Ovary (tissue), 9 donors: Measurements from ENCODE around the gene HOXA5. TPM values are rescaled to one million over a fixed set of nuclear protein-coding genes. Genes with fewer than 3 reads are reported as not detected.

Source experiments
- DNase-seq, 5 donors: peaks; one replicate each; pipeline ENCODE4 v3.0.0-alpha.2; 2019 to 2020
- H3K27ac ChIP-seq, 2 donors: fragments of 200-600 bp; one replicate each; pipeline versions ENCODE4 v1.5.1 to v1.8.0; 2019 to 2022
- H3K27me3 ChIP-seq: fragments of 200-600 bp; one replicate; pipeline ENCODE4 v1.8.0; 2022
- H3K36me3 ChIP-seq: fragments of 200-600 bp; sonication (generic); one replicate; pipeline ENCODE4 v1.5.1; 2019
- H3K4me1 ChIP-seq: one replicate; pipeline ENCODE4 v1.8.1; 2013; ENCODE audit warnings: mild to moderate bottlenecking, moderate library complexity; ENCODE audit not compliant: insufficient read depth
- H3K4me3 ChIP-seq: fragments of 200-600 bp; sonication (generic); one replicate; pipeline ENCODE4 v1.5.1; 2017
- H3K9me3 ChIP-seq, 2 donors: fragments of 200-600 bp in 1 of 2; sonication (generic) in 1 of 2; one replicate each; pipeline versions ENCODE4 v1.5.1 to v1.8.1; 2013 to 2019; ENCODE audit warnings: mild to moderate bottlenecking in 1 of 2, moderate library complexity in 1 of 2
- CTCF ChIP-seq, 3 donors: fragments of 450-650 bp in 2 of 3; fragments of 200-600 bp in 1 of 3; IDR thresholded peaks; one replicate each; pipeline versions ENCODE4 v1.5.1 to v1.8.0; 2016 to 2022; ENCODE audit warnings: antibody characterized with exemption in 3 of 3, mild to moderate bottlenecking in 1 of 3
- EP300 ChIP-seq: sonication (generic); formaldehyde crosslinking; IDR thresholded peaks from one replicate; pipeline ENCODE4 v1.6.1; 2017; ENCODE audit warnings: antibody characterized with exemption
- POLR2A ChIP-seq: fragments of 450-650 bp; IDR thresholded peaks from one replicate; pipeline ENCODE4 v1.6.1; 2017; ENCODE audit warnings: antibody characterized with exemption, mild to moderate bottlenecking, moderate library complexity
- WGBS, 3 donors: extraction: QIAGEN DNeasy Blood & Tissue Kit in 1 of 3; methylation state at CpG; one replicate each; pipeline versions ENCODE4 v1.1.5 to v1.1.7; 2013 to 2017; 5-methylcytosine and 5-hydroxymethylcytosine counted together
- intact Hi-C, 4 donors: fragments of 100-400 bp; cut with DNase I; formaldehyde crosslinking; loops; one replicate each; pipeline versions ENCODE4 v1.11.0 to v1.15.1; 2022 to 2023
- polyA plus RNA-seq, 2 donors: library from polyadenylated mRNA; stranded (reverse); fragments of 200-250 nt in 1 of 2; fragments of 350-450 nt in 1 of 2; fragmentation: Illumina TruSeq in 1 of 2; extraction: RNeasy Lipid Tissue Mini Kit (QIAGEN cat#74804) in 1 of 2; gene quantifications; one replicate each; pipeline ENCODE4 v1.2.3, GENCODE V29; 2013 to 2014
- total RNA-seq, 7 donors: library from RNA; depleted of rRNA in 2 of 7; stranded (reverse); fragments of >200 nt in 2 of 7; fragmentation: NEBNext Ultra II Directional in 3 of 7; extraction: Animal tissue kit (Norgen Biotek cat#: 25700) in 3 of 7; gene quantifications; one replicate each; pipeline versions ENCODE4 v1.1.0 to v1.2.4, GENCODE V29; 2016 to 2023
- donor health status: DM: no; HTN: no; CAD: no; lungs with moderate emphysema.
- donor health status: DM: no; HTN: no; CAD: no.
- donor health status: Bipolar disorder and iron deficiency.
- donor health status: DM: yes; HTN: yes; CAD: no.
- donor health status: DM: no; HTN: no; CAD: no.
- donor health status: DM: yes; HTN: yes; CAD: no.

Gene HOXA5
- total and polyA plus RNA-seq, 9 donors: 0.40 to 29.6 (median 1.8) TPM

DNA sequence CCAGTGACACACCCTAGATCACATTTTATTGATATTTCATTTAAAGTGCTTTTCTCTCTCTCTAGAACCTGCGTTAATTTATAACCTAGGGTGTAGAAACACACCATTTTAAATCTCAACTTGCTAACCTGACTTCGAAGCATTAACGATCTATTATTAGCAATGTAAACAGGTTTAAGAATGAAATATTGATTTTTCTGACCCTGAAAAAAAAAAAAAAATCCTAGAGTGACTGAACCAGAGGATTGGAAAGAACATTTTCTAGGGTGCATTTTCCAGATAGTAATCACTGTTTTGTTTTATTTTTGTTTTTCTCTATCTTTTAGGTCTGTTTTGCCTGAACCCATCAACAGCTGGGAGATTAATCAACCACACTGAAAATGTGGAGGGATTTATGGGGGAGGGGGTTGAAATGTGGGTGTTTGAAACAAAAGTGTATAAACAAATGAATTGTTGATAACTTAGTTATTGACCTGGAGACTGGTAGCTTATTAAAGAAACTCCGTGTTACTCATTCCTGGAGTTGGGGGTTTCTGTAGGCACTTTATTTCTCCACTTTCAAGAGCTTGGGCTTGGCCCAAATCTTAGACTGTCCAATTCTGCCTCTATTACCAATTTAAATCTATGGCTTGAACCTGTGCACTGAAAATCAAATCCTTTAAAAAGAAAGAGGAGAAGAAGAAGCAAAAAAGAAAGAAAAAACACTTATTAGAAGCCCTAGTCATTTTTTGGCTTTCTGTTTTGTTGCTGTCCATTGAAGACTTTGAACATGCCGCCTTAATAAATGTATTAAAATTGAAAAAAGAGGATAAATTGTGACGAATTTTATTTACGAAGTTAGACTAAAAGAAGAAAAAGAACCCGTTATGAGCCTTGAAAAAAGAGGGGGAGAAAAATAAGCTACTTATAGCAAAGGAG lies 43.8 kb downstream of the HOXA5 start:
- H3K36me3 ChIP-seq: no peaks in the 10 kb centered on the region
- intact Hi-C loops: no loop called here
- peaks cover 4% of the 10 kb centered on the region for H3K4me1 ChIP-seq
- TF ChIP-seq POLR2A: no peak
- no peak for TF ChIP-seq EP300
- no peak for TF ChIP-seq CTCF (IDR thresholded peaks at IDR 0.05)
- H3K27me3 ChIP-seq: no peaks in the 10 kb centered on the region
- no peak overlapping the region for H3K27ac ChIP-seq
- DNase-seq: no peak
- no peak overlapping the region for H3K4me3 ChIP-seq
- H3K9me3 ChIP-seq: no peaks in the 10 kb centered on the region
- 78 to 85% (median 84%) methylated on average over 8 of the region's 8 CpGs for WGBS, 3 donors

DNA sequence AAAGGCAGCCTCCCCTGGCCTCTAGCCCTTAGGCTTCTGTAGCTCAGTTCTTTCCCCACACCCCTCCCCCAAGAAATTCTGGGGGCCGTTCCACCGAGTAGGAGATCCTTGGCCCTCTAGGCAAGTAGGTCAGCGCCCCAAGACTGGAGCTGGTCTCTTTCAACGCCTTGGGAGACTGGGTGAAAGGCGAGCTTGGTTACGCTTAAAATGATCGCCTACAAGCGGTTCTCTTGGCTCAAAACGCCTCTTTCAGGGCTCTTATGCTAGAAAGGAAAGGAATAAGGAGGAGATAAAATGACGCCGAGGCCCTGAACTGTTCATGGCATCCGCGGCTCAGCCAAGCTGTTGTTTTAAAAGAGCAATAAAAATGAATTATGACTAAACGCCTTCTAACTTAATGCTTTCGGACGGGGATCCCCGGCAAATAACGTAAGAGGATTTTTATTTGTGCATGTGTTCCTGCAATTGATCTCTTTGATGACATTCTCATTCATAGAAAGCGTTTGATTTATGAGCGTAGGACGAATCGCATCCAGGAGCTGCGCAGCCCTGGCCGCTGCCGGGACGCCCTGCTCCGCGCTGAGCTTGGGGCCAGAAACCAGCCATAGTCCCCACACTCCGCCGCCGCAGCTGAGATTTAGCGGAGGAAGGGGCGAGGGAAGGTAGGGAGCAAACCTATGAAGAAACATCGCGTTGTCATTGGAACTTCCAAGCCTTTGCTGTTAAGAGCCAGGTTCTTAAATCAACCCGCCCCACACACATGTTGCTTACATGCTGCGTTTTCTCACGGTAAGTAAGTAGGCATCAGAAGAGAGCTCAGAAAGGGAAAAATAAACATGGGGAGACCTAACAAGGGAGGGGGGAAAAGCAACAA lies 44.7 kb downstream of the HOXA5 start:
- Histone ChIP-seq H3K4me3 (peak overlapping the region; percentile 32), H3K9me3 (no peaks in the 10 kb centered on the region), H3K27ac (peak overlapping the region in 1 of 2 donors; percentile 34), H3K36me3 (no peaks in the 10 kb centered on the region), H3K4me1 (peaks cover 4% of the 10 kb centered on the region), H3K27me3 (no peaks in the 10 kb centered on the region)
- intact Hi-C loops: no loop called here
- WGBS, 3 donors: 16 to 33% (median 23%) methylated on average over 38 of the region's 38 CpGs
- TF ChIP-seq POLR2A (no peak), EP300 (no peak), CTCF (IDR thresholded peaks at IDR 0.05) (no peak)
- DNase-seq: peak in 3 of 5 donors; percentile 51 to 81 (median 55)

- peak overlapping the region; percentile 32 for H3K4me3 ChIP-seq
- H3K9me3 ChIP-seq: no peaks in the 10 kb centered on the region
- WGBS, 3 donors: 25 to 28% (median 28%) methylated on average over 35 of the region's 35 CpGs
- H3K36me3 ChIP-seq: no peaks in the 10 kb centered on the region
- no peaks in the 10 kb centered on the region for H3K27me3 ChIP-seq
- H3K4me1 ChIP-seq: peaks cover 4% of the 10 kb centered on the region
- DNase-seq: peak in 1 of 5 donors; percentile 46
- TF ChIP-seq EP300 (no peak), POLR2A (no peak), CTCF (IDR thresholded peaks at IDR 0.05) (no peak)
- H3K27ac ChIP-seq: peak overlapping the region in 1 of 2 donors; percentile 34
- intact Hi-C loops: no loop called here
These were observed 45.5 kb downstream of the HOXA5 start for GRCh38 chr7:27097686-27098577.
